Right lobe of liver (tissue), 6 donors: ENCODE results near the gene AKAP8L. TPM values are rescaled to one million over a fixed set of nuclear protein-coding genes. Genes with fewer than 3 reads are reported as not detected.
A peak's percentile ranks its signal among the peaks of the same experiment; 100 is the strongest.

ENCODE experiments used
- ATAC-seq, 4 donors: fragments of 200-7000 bp; cut with Tn5 transposase; one replicate each; pipeline ENCODE4 v1.9.1; 2020; ENCODE audit warnings: mild to moderate bottlenecking in 4 of 4, moderate library complexity in 4 of 4
- DNase-seq, 3 donors: peaks; one replicate each; pipeline ENCODE4 v3.0.0-alpha.2; 2020
- H3K27ac ChIP-seq, 3 donors: fragments of 200-600 bp; one replicate each; pipeline ENCODE4 v1.8.0; 2022
- H3K27me3 ChIP-seq, 2 donors: fragments of 200-600 bp; one replicate each; pipeline ENCODE4 v1.8.0; 2022
- H3K36me3 ChIP-seq, 4 donors: fragments of 200-600 bp; sonication (generic) in 1 of 4; one replicate each; pipeline versions ENCODE4 v1.5.1 to v1.8.0; 2017 to 2022; ENCODE audit warnings: control low read depth in 1 of 4
- H3K4me1 ChIP-seq, 4 donors: fragments of 200-600 bp; sonication (generic) in 1 of 4; one replicate each; pipeline versions ENCODE4 v1.5.1 to v1.8.0; 2017 to 2022; ENCODE audit warnings: control low read depth in 1 of 4
- H3K4me3 ChIP-seq, 3 donors: fragments of 200-600 bp; one replicate each; pipeline ENCODE4 v1.8.0; 2022
- H3K9me3 ChIP-seq, 4 donors: fragments of 200-600 bp; sonication (generic) in 1 of 4; one replicate each; pipeline versions ENCODE4 v1.5.1 to v1.8.0; 2017 to 2022; ENCODE audit warnings: control low read depth in 1 of 4
- CTCF ChIP-seq, 4 donors: fragments of 200-600 bp in 3 of 4; fragments of 450-650 bp in 1 of 4; IDR thresholded peaks; one replicate each; pipeline versions ENCODE4 v1.5.1 to v1.8.0; 2016 to 2022; ENCODE audit warnings: antibody characterized with exemption in 4 of 4, mild to moderate bottlenecking in 2 of 4
- POLR2A ChIP-seq: fragments of 450-650 bp; IDR thresholded peaks from one replicate; pipeline ENCODE4 v1.6.1; 2017; ENCODE audit warnings: antibody characterized with exemption, mild to moderate bottlenecking
- WGBS: methylation state at CpG from one replicate; pipeline ENCODE4 v1.1.6; 2018; ENCODE audit warnings: low coverage, low lambda C conversion rate; ENCODE audit not compliant: insufficient coverage; ENCODE audit errors: missing lambda C conversion rate; 5-methylcytosine and 5-hydroxymethylcytosine counted together
- intact Hi-C, 2 donors: fragments of 100-400 bp; cut with DNase I; formaldehyde crosslinking; loops; one replicate each; pipeline versions ENCODE4 v1.11.2 to v1.14.1; 2022
- total RNA-seq, 6 experiments: library from RNA; depleted of rRNA in 2 of 6; stranded (reverse); fragments of >200 nt in 2 of 6; fragmentation: NEBNext Ultra II Directional in 3 of 6; extraction: Animal tissue kit (Norgen Biotek cat#: 25700) in 3 of 6; gene quantifications; one replicate each; pipeline versions ENCODE4 v1.1.0 to v1.2.4, GENCODE V29; 2016 to 2023
- donor health status: DM: no; HTN: yes; CAD: no.
- donor health status: DM: no; HTN: no; CAD: no.
- donor health status: DM: no; HTN: no; CAD: no.
- donor health status: DM: no; HTN: yes; CAD: no.
- donor health status: DM: no; HTN: yes; CAD: no.

The AKAP8L gene
- total RNA-seq, 6 experiments from 2014 or later = 27.4 to 69.4 (median 49.6) TPM

GRCh38 chr19:15390814-15391213 lies 28.0 kb downstream of the AKAP8L start:
- DNase-seq (no peak), ATAC-seq (no peak)
- Histone ChIP-seq H3K27ac (no peak overlapping the region), H3K27me3 (no peaks in the 10 kb centered on the region), H3K36me3 (peaks cover 0 to 44% (median 9%) of the 10 kb centered on the region in 4 donors), H3K4me1 (no peaks in the 10 kb centered on the region), H3K9me3 (no peaks in the 10 kb centered on the region), H3K4me3 (no peak overlapping the region)
- WGBS = 91% methylated on average over 2 of the region's 2 CpGs
- intact Hi-C loops = no loop called here
- TF ChIP-seq CTCF (IDR thresholded peaks at IDR 0.05) (no peak), POLR2A (no peak)

- peaks cover 0 to 10% (median 0%) of the 10 kb centered on the region in 4 donors for H3K36me3 ChIP-seq
- peaks cover 0 to 18% (median 3%) of the 10 kb centered on the region in 4 donors for H3K4me1 ChIP-seq
- 98% methylated on average over 6 of the region's 6 CpGs for WGBS
- no peak for ATAC-seq
- H3K4me3 ChIP-seq = no peak overlapping the region
- no peaks in the 10 kb centered on the region for H3K27me3 ChIP-seq
- intact Hi-C loops = no loop called here
- no peak for TF ChIP-seq CTCF (IDR thresholded peaks at IDR 0.05)
- no peak for TF ChIP-seq POLR2A
- H3K9me3 ChIP-seq = no peaks in the 10 kb centered on the region
- DNase-seq = no peak
- H3K27ac ChIP-seq = no peak overlapping the region
Observed at GRCh38 chr19:15381864-15382263, 36.9 kb downstream of the AKAP8L start.

- 68% methylated on average over 2 of the region's 2 CpGs for WGBS
- no peak for DNase-seq
- H3K9me3 ChIP-seq = no peaks in the 10 kb centered on the region
- no peak overlapping the region for H3K27ac ChIP-seq
- H3K4me1 ChIP-seq = peaks cover 0 to 23% (median 5%) of the 10 kb centered on the region in 4 donors
- TF ChIP-seq POLR2A (no peak), CTCF (IDR thresholded peaks at IDR 0.05) (no peak)
- H3K27me3 ChIP-seq = no peaks in the 10 kb centered on the region
- ATAC-seq = no peak
- no peak overlapping the region for H3K4me3 ChIP-seq
- H3K36me3 ChIP-seq = peaks cover 0 to 8% (median 0%) of the 10 kb centered on the region in 4 donors
- intact Hi-C loops = no loop called here
Observed at GRCh38 chr19:15381429-15381828, 37.4 kb downstream of the AKAP8L start.

DNA sequence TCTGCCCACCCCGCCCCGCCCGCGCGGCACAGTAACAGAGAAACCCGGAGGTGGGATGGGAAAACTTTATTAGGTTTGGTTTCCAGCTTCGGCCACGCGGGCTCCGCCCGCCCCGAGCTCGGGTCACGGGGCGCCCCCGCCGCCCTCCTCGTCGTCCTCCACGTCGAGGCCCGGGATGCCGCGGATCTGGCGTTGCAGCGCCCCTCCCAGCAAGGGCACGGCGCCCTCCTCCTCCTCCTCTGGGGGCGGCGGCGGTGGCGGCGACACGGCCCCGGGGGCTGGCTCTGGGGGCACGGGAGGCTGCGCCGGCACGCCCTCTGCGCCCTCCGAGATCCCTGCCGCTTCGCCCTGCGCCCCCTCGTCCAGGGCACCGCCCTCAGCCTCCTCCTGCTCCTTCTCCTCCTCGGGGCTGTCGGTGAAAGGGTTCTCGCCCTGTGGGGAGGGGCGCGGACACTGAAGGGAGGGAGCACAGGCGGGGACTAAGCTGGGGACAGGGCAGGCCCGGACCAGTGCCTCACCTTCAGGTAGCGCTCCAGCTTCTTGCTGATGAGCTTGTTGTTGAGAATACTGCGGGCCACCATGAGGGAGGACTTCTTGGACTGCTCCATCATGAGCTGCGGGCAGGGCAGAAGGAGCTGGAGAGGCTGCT lies 38.7 kb downstream of the AKAP8L start:
- intact Hi-C loops = loop anchor here in 1 of 2 donors (10.0 kb wide), 1 partner anchor 115 kb away; no protein-coding TSS in a partner anchor
- Histone ChIP-seq H3K36me3 (peaks cover 0 to 3% (median 0%) of the 10 kb centered on the region in 4 donors), H3K27ac (peak overlapping the region; percentile 67 to 98 (median 93)), H3K27me3 (no peaks in the 10 kb centered on the region), H3K4me3 (peak overlapping the region; percentile 78 to 95 (median 94)), H3K9me3 (no peaks in the 10 kb centered on the region), H3K4me1 (peaks cover 0 to 36% (median 13%) of the 10 kb centered on the region in 4 donors)
- peak in 2 of 3 donors; percentile 72 to 73 for DNase-seq
- WGBS = no CpG with 5 or more reads among the region's 56 CpGs
- peak; percentile 7 to 25 (median 14) for ATAC-seq
- TF ChIP-seq CTCF (IDR thresholded peaks at IDR 0.05) (no peak), POLR2A (no peak)
